ENCODE data around the gene COL4A5. TPM values are rescaled to one million over a fixed set of nuclear protein-coding genes. Genes with fewer than 3 reads are reported as not detected.

COL4A5 gene
- total and polyA plus RNA-seq, 4 donors = 0.63 to 10.3 (median 1.2) TPM

DNA sequence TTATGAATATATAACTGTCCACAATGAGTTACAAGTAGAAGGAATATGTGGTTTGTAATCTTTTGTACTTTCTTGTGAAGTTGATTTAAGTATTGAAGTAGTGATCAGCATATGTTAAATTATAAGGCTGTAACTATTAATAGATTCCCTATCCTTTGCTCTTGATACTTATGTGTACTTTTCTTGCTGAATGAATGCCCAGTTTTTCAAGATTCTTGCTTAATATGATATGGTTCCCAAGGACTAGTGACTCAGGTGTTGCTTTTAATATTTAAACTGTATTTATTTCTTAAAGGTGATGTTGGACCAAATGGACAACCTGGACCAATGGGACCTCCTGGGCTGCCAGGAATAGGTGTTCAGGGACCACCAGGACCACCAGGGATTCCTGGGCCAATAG is 175.0 kb downstream of the COL4A5 start (continued):
- no peak for TF ChIP-seq REST (IDR thresholded peaks at IDR 0.05)

GRCh38 chrX:108640817-108641216 is 201.2 kb downstream of the COL4A5 start:
- Histone ChIP-seq H3K4me3 (ENCODE audit: low read depth in 1 of 3, low read length in 3 of 3) (no peak overlapping the region), H3K36me3 (ENCODE audit: control insufficient read depth in 4 of 4, insufficient read depth in 3 of 4, low read depth in 1 of 4, low read length in 3 of 4) (no peaks in the 10 kb centered on the region), H3K9ac (ENCODE audit: low read depth in 1 of 2, low read length in 2 of 2) (no peak overlapping the region), H3K27me3 (ENCODE audit: control insufficient read depth in 4 of 4, insufficient read depth in 4 of 4, low read length in 3 of 4) (no peaks in the 10 kb centered on the region), H3K4me1 (ENCODE audit: control insufficient read depth in 4 of 4, insufficient read depth in 4 of 4, low read length in 3 of 4) (no peaks in the 10 kb centered on the region), H3K9me3 (ENCODE audit: control insufficient read depth in 4 of 4, low read length in 3 of 4) (peaks cover 0 to 8% (median 4%) of the 10 kb centered on the region in 4 donors), H3K27ac (ENCODE audit: low read depth in 1 of 2, low read length in 2 of 2) (no peak overlapping the region)
- no peak for TF ChIP-seq EGR1 (IDR thresholded peaks at IDR 0.05; ENCODE audit: low read depth in 2 of 2)
- no peak for TF ChIP-seq MAX (IDR thresholded peaks at IDR 0.05)
- DNase-seq (ENCODE audit: low spot score) = no peak

- Histone ChIP-seq H3K36me3 (ENCODE audit: control insufficient read depth in 4 of 4, insufficient read depth in 3 of 4, low read depth in 1 of 4, low read length in 3 of 4) (no peaks in the 10 kb centered on the region), H3K9me3 (ENCODE audit: control insufficient read depth in 4 of 4, low read length in 3 of 4) (peaks cover 0 to 8% (median 4%) of the 10 kb centered on the region in 4 donors), H3K9ac (ENCODE audit: low read depth in 1 of 2, low read length in 2 of 2) (no peak overlapping the region), H3K27me3 (ENCODE audit: control insufficient read depth in 4 of 4, insufficient read depth in 4 of 4, low read length in 3 of 4) (no peaks in the 10 kb centered on the region), H3K4me3 (ENCODE audit: low read depth in 1 of 3, low read length in 3 of 3) (no peak overlapping the region), H3K27ac (ENCODE audit: low read depth in 1 of 2, low read length in 2 of 2) (no peak overlapping the region), H3K4me1 (ENCODE audit: control insufficient read depth in 4 of 4, insufficient read depth in 4 of 4, low read length in 3 of 4) (no peaks in the 10 kb centered on the region)
- 87% methylated on average over 6 of the region's 6 CpGs for WGBS
- DNase-seq (ENCODE audit: low spot score) = no peak
- no peak for TF ChIP-seq HNF4A (conservative IDR thresholded peaks at IDR 0.05)
Observed at GRCh38 chrX:108641589-108642272, 202.1 kb downstream of the COL4A5 start.

DNA sequence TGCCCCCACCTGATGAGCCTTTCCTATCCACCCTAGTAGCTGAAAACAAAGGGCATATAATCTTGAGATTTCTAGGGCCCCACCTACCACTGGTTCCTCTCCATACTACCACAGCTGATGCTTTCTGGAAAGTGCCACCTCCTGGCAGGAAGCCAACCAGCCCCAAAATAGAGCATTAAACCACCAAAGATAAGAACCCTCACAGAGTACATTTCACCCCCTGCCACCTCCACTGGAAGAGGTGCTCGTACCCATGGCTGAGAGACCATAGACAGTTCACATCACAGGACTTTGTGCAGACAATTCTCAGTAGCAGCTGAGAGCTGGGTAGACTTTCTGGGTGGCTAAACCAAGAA is 202.6 kb downstream of the COL4A5 start:
- TF ChIP-seq TAF1 (conservative IDR thresholded peaks at IDR 0.05) (no peak), REST (IDR thresholded peaks at IDR 0.05) (no peak), GABPA (IDR thresholded peaks at IDR 0.05 in 1 of 2, conservative IDR thresholded peaks at IDR 0.05 in 1 of 2) (no peak), FOXA2 (IDR thresholded peaks at IDR 0.05) (no peak)
- H3K36me3 ChIP-seq (ENCODE audit: control insufficient read depth in 4 of 4, insufficient read depth in 3 of 4, low read depth in 1 of 4, low read length in 3 of 4) = no peaks in the 10 kb centered on the region
- H3K4me3 ChIP-seq (ENCODE audit: low read depth in 1 of 3, low read length in 3 of 3) = no peak overlapping the region
- WGBS = 82% methylated on average over 1 of the region's 1 CpG
- no peaks in the 10 kb centered on the region for H3K4me1 ChIP-seq (ENCODE audit: control insufficient read depth in 4 of 4, insufficient read depth in 4 of 4, low read length in 3 of 4)
- H3K9ac ChIP-seq (ENCODE audit: low read depth in 1 of 2, low read length in 2 of 2) = no peak overlapping the region
- no peak overlapping the region for H3K27ac ChIP-seq (ENCODE audit: low read depth in 1 of 2, low read length in 2 of 2)
- DNase-seq (ENCODE audit: low spot score) = no peak
- no peaks in the 10 kb centered on the region for H3K27me3 ChIP-seq (ENCODE audit: control insufficient read depth in 4 of 4, insufficient read depth in 4 of 4, low read length in 3 of 4)
- peaks cover 0 to 8% (median 4%) of the 10 kb centered on the region in 4 donors for H3K9me3 ChIP-seq (ENCODE audit: control insufficient read depth in 4 of 4, low read length in 3 of 4)
